ENCODE measurements around the gene PTX4.

The PTX4 gene

GRCh38 chr16:1488619-1489018 lies at the start of gene PTX4:
PTX4 (minus strand) TSS chr16:1488944; CDS start chr16:1488909, 35 bp downstream.
- DNase-seq (ENCODE audit: low spot score): no peak
- TF ChIP-seq, protein P1, sequence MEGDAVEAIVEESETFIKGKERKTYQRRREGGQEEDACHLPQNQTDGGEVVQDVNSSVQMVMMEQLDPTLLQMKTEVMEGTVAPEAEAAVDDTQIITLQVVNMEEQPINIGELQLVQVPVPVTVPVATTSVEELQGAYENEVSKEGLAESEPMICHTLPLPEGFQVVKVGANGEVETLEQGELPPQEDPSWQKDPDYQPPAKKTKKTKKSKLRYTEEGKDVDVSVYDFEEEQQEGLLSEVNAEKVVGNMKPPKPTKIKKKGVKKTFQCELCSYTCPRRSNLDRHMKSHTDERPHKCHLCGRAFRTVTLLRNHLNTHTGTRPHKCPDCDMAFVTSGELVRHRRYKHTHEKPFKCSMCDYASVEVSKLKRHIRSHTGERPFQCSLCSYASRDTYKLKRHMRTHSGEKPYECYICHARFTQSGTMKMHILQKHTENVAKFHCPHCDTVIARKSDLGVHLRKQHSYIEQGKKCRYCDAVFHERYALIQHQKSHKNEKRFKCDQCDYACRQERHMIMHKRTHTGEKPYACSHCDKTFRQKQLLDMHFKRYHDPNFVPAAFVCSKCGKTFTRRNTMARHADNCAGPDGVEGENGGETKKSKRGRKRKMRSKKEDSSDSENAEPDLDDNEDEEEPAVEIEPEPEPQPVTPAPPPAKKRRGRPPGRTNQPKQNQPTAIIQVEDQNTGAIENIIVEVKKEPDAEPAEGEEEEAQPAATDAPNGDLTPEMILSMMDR (IDR thresholded peaks at IDR 0.05): no peak
- H3K4me3 ChIP-seq: no peak within 1 kb of the TSS
- H3K27ac ChIP-seq: no peak within 1 kb of the TSS

DNA sequence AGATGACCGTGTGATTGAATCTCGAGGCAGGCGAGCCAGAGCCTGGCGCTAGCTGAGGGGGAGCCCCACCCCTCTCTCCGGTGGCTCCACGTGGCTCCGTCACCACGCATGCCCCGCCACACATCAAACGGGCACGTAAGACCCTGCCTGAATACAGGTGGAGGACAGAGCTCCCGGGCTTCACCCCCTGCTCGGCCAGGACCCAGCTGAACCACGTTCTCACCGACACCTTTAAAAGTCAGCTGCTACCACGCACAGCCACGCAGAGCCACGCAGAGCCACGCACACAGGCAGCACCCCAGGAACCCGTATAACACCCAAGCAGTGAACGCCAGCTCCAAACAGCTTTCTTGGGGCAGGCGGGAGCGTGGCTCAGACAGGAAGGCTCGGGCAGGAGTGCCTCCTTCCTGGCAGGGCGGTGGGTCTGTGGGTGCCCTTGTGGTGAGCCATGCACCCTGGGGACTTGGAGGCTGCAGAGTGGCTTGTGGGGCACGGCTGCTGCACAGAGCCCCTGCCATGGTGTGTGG lies 49.1 kb upstream of the PTX4 start:
- Histone ChIP-seq H3K4me3 (peak overlapping the region; percentile 80), H3K27ac (peak overlapping the region in 1 of 2 donors; percentile 50)
- TF ChIP-seq, protein P1 (IDR thresholded peaks at IDR 0.05): no peak
- no peak for DNase-seq (ENCODE audit: low spot score)

DNA sequence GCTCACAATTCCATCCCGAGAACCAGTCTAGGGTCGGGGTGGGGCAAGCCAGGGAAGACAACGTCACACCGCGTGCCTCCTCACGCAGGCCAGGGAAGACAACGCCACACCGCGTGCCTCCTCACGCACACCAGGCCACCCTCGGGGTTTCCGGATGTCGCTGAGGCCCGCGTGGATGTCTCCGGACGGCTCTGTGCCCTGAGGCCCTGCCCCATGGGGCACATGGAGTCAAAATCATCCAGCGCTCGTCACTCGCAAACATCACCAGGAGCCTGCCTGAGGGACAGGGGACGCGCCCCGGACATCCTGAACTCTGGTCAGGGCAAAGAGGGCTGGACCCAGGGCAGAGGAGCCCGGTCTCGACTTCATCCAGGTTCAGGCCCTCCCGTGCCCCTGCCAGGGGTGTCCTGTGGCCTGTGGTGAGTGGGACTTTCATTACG lies 48.4 kb upstream of the PTX4 start:
- H3K4me3 ChIP-seq: peak overlapping the region; percentile 80
- peak overlapping the region in 1 of 2 donors; percentile 50 for H3K27ac ChIP-seq
- DNase-seq (ENCODE audit: low spot score): no peak
- TF ChIP-seq, protein P1 (IDR thresholded peaks at IDR 0.05): no peak

DNA sequence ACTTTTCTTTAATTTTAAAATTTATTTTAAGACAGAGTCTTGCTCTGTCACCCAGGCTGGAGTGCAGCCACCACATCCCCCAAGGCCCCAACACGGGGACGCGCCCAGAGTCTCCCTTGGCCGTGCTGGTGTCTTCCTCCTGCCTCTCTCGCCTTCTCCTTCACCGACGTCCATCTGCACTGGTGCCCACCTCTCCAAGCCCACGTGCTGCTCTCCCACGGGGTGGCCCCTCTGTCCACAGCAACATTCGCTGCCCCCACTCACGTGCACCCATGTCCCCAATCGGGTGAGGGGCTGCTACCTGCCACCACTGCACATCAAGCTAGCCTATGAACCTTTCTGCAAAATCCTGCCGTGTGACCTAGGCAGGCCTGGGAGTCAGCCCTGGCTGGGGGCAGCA lies 47.9 kb upstream of the PTX4 start:
- TF ChIP-seq, protein P1 (IDR thresholded peaks at IDR 0.05): no peak
- DNase-seq (ENCODE audit: low spot score): no peak
- Histone ChIP-seq H3K4me3 (peak overlapping the region; percentile 80), H3K27ac (peak overlapping the region in 1 of 2 donors; percentile 50)

DNA sequence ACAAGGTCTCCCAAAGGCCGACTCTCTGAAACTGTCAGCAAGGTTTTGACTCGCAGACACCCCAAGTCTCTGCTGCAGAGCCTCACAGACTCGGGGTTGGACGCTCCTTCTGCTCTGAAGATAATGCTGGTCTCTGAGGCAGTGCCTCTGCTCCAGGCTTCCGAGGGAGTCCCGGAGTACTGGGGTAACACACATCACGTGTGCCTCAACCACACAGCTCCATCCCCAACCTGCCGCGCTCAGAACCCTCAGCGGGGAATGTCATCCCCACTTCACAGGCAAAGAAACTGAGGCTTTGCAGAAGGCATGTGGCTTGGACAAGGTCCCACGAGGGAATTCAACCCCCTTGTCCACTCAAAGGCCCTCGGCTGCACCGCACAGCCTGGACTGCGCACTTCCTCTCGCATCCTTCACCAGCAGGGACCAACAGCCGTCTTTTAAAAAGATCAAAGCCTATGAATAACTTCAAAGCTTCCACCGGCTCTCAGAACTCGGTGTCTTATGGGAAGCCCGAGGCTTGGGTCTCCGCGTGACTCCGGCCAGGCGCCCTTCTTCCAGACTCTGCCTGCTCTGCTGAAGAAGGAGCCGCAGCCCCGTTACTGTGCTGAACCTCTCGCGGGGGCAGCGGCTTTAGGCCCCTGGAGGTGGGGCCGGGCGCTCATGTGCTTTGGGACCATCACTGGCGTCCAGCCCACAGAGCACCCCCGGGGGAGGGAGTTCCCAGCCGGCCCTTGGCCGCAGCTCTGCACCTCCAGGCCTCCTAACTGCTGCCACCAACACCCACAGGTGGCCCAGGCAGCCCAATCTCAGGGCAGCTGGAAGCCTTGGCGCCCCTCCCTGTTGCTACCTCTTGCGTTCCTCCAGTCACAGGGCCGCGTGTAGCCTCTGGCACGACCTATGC lies 46.9 kb upstream of the PTX4 start:
- H3K4me3 ChIP-seq: peak overlapping the region; percentile 80
- DNase-seq (ENCODE audit: low spot score): no peak
- TF ChIP-seq, protein P1 (IDR thresholded peaks at IDR 0.05): no peak
- peak overlapping the region; percentile 79 to 96 for H3K27ac ChIP-seq

- TF ChIP-seq, protein P1 (IDR thresholded peaks at IDR 0.05): no peak
- Histone ChIP-seq H3K4me3 (peak overlapping the region; percentile 80), H3K27ac (peak overlapping the region; percentile 79 to 96)
- DNase-seq (ENCODE audit: low spot score): no peak
Observed at GRCh38 chr16:1534021-1535020, 45.6 kb upstream of the PTX4 start.

Measured in coronary artery (tissue), 2 donors.